Transverse colon (tissue), 4 donors: Measurements from ENCODE around the gene AATK.

Experiments used
- POLR2A ChIP-seq: fragments of 450-650 bp; IDR thresholded peaks from one replicate; pipeline ENCODE4 v1.6.1; 2016; ENCODE audit warnings: antibody characterized with exemption, mild to moderate bottlenecking, moderate library complexity
- POLR2AphosphoS5 ChIP-seq, 3 donors: sonication (generic); formaldehyde crosslinking; IDR thresholded peaks; one replicate each; pipeline ENCODE4 v1.6.1; 2016; ENCODE audit warnings: antibody characterized with exemption in 3 of 3
- TF ChIP-seq, protein P1 (sequence below), 5 experiments: fragments of 200-600 bp in 3 of 5; fragments of 450-650 bp in 2 of 5; sonication (generic) in 3 of 5; IDR thresholded peaks; 1 replicate in 2 of 5; 2 replicates in 3 of 5; pipeline ENCODE4 v1.5.1; 2016 to 2017; ENCODE audit warnings: antibody characterized with exemption in 5 of 5, inconsistent platforms in 3 of 5, mild to moderate bottlenecking in 2 of 5, moderate library complexity in 1 of 5

DNA sequence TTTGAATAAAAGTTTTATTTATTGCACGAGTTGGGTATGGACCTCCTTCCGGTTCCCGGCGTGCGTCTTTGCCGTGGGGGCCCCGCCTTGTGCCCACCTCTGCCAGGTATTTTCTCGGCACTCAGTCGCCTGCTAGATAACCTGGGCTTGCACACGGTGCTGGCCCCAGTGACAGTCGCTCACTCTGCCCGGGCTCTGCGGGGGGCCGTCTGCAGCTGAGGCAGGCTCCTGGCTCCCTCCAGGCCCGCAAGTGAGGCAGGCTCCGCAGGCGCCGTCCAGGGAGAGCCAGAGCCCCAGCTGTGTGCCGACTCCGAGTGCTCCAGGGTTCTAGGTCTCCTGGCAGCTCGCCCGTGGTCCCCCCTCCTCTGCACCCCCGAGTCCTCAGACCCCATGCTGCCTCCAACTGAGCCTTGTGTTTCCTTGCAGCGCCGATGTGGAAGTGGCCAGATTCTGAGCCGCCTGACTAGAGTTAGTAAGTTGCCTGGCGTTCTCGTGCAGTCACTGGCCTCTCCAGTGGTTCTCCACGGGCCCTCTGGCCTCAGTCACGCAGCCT is 55.5 kb downstream of the AATK start:
- TF ChIP-seq, protein P1, sequence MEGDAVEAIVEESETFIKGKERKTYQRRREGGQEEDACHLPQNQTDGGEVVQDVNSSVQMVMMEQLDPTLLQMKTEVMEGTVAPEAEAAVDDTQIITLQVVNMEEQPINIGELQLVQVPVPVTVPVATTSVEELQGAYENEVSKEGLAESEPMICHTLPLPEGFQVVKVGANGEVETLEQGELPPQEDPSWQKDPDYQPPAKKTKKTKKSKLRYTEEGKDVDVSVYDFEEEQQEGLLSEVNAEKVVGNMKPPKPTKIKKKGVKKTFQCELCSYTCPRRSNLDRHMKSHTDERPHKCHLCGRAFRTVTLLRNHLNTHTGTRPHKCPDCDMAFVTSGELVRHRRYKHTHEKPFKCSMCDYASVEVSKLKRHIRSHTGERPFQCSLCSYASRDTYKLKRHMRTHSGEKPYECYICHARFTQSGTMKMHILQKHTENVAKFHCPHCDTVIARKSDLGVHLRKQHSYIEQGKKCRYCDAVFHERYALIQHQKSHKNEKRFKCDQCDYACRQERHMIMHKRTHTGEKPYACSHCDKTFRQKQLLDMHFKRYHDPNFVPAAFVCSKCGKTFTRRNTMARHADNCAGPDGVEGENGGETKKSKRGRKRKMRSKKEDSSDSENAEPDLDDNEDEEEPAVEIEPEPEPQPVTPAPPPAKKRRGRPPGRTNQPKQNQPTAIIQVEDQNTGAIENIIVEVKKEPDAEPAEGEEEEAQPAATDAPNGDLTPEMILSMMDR (IDR thresholded peaks at IDR 0.05), result no peak
- TF ChIP-seq POLR2A (no peak), POLR2AphosphoS5 (IDR thresholded peaks at IDR 0.05) (no peak)
